K562 (cell line): ENCODE data around the gene UBASH3B. TPM values are rescaled to one million over a fixed set of nuclear protein-coding genes. Genes with fewer than 3 reads are reported as not detected.

Experiments
- ATAC-seq: fragments of 200-7000 bp; cut with Tn5 transposase; 3 replicates; pipeline ENCODE4 v1.9.1; 2020; ENCODE audit warnings: moderate library complexity
- BruUV-seq: library from RNA; stranded (reverse); fragments of 400-500 nt; replicated peaks from 2 replicates; lab custom pipeline; 2021; lab: Mats Ljungman, UMichigan
- CTCF ChIA-PET: fragments of 300-600 bp; formaldehyde crosslinking; extraction: SDS; loops from one replicate; lab custom pipeline; 2021; ENCODE audit warnings: low intra/inter-chr PET ratio; lab: Yijun Ruan, JAX
- POLR2A ChIA-PET: fragments of 300-600, 350-650 bp; sonication (Branson Sonifier 250); formaldehyde crosslinking; extraction: SDS; loops from one replicate; lab custom pipeline; 2021; ENCODE audit warnings: antibody characterized with exemption, inconsistent platforms; lab: Yijun Ruan, JAX
- DNase-seq, 4 experiments: peaks; one replicate each; pipeline versions ENCODE4 v3.0.0 to v3.0.0-alpha.2; 2011 to 2018; ENCODE audit warnings: low spot score in 3 of 4, mixed read lengths in 3 of 4; ENCODE audit errors: extremely low read depth in 1 of 4
- FAIRE-seq: peaks from 2 replicates; lab custom pipeline; 2011; peaks lifted over from hg19 to GRCh38; lab: Jason Lieb, UNC
- H2AFZ ChIP-seq: 2 replicates; pipeline ENCODE4 v1.6.0; 2011; ENCODE audit warnings: low read depth, low read length, control low read depth, inconsistent platforms
- H3K27ac ChIP-seq: fragments of 200-600 bp; 3 replicates; pipeline ENCODE4 v1.8.0; 2011; ENCODE audit warnings: low read depth, mild to moderate bottlenecking, control low read depth, inconsistent platforms, low read length, moderate library complexity, mixed read lengths; ENCODE audit errors: extremely low read depth
- H3K27me3 ChIP-seq, 2 experiments: fragments of 300-600 bp in 1 of 2; 2 replicates in 1 of 2; 3 replicates in 1 of 2; pipeline versions ENCODE4 v1.6.0 to v1.8.0; 2011; ENCODE audit warnings: inconsistent platforms in 2 of 2, low read length in 2 of 2, mild to moderate bottlenecking in 1 of 2, mixed read lengths in 1 of 2, moderate library complexity in 1 of 2; ENCODE audit not compliant: control insufficient read depth in 2 of 2, insufficient read depth in 2 of 2
- H3K36me3 ChIP-seq: fragments of 300-600 bp; 3 replicates; pipeline ENCODE4 v1.8.0; 2011; ENCODE audit warnings: mild to moderate bottlenecking, low read length, inconsistent platforms; ENCODE audit not compliant: control insufficient read depth, insufficient read depth
- H3K4me1 ChIP-seq, 2 experiments: fragments of 200-600 bp in 1 of 2; replicated peaks in 1 of 2; 2 replicates in 1 of 2; 3 replicates in 1 of 2; pipeline versions ENCODE4 v1.5.1 to v1.8.0; 2011; ENCODE audit warnings: inconsistent platforms in 2 of 2, low read length in 2 of 2, mild to moderate bottlenecking in 1 of 2, mixed read lengths in 1 of 2, moderate library complexity in 1 of 2; ENCODE audit not compliant: control insufficient read depth in 2 of 2, insufficient read depth in 2 of 2
- H3K4me2 ChIP-seq: 2 replicates; pipeline ENCODE4 v1.6.1; 2011; ENCODE audit warnings: low read length, control low read depth, inconsistent platforms, mixed read lengths; ENCODE audit not compliant: insufficient read depth
- H3K4me3 ChIP-seq: fragments of 200-600 bp; sonication (generic), shearing (Covaris generic); 2 replicates; pipeline ENCODE4 v1.5.1; 2016; ENCODE audit warnings: control low read depth, inconsistent platforms
- H3K79me2 ChIP-seq: fragments of 200-600 bp; 3 replicates; pipeline ENCODE4 v1.8.0; 2011; ENCODE audit warnings: low read length, inconsistent platforms; ENCODE audit not compliant: control insufficient read depth, insufficient read depth
- H3K9ac ChIP-seq, 2 experiments: 2 replicates each; pipeline versions ENCODE4 v1.6.0 to v1.6.1; 2011; ENCODE audit warnings: low read depth in 2 of 2, low read length in 2 of 2, control low read depth in 1 of 2, inconsistent platforms in 1 of 2, mild to moderate bottlenecking in 1 of 2, mixed read lengths in 1 of 2; ENCODE audit not compliant: insufficient read depth in 1 of 2
- H3K9me1 ChIP-seq: one replicate; pipeline ENCODE4 v1.6.0; 2011; ENCODE audit warnings: inconsistent platforms, mild to moderate bottlenecking, low read length, moderate library complexity; ENCODE audit not compliant: control insufficient read depth, insufficient read depth
- H3K9me3 ChIP-seq: replicated peaks from 2 replicates; pipeline ENCODE4 v1.5.1; 2011; ENCODE audit warnings: low read depth, low read length, inconsistent platforms; ENCODE audit not compliant: control insufficient read depth, insufficient read depth
- H4K20me1 ChIP-seq: replicated peaks from 2 replicates; pipeline ENCODE4 v1.6.1; 2011; ENCODE audit warnings: low read length, inconsistent platforms, mixed read lengths; ENCODE audit not compliant: control insufficient read depth, insufficient read depth
- JUN ChIP-seq, 2 experiments: sonication (generic) in 1 of 2; formaldehyde crosslinking in 1 of 2; IDR thresholded peaks; 2 replicates each; pipeline versions ENCODE4 v1.6.1 to v1.8.0; 2012 to 2022; ENCODE audit warnings: borderline replicate concordance in 2 of 2, mild to moderate bottlenecking in 2 of 2, improper control_type of control experiment in 1 of 2, low read depth in 1 of 2, low read length in 1 of 2, missing genetic modification reagents in 1 of 2
- RFX7 ChIP-seq: fragments of 250-450 bp; sonication (Bioruptor Pico); IDR thresholded peaks from 2 replicates; pipeline ENCODE4 v1.5.1; 2021; ENCODE audit warnings: mild to moderate bottlenecking
- TEAD2 ChIP-seq: fragments of 450-650 bp; IDR thresholded peaks from 2 replicates; pipeline ENCODE4 v1.6.1; 2016; ENCODE audit warnings: missing genetic modification characterization, control low read depth, missing compliant biosample characterization
- ZKSCAN3 ChIP-seq: fragments of 250-450 bp; sonication (Bioruptor Pico); IDR thresholded peaks from 2 replicates; pipeline ENCODE4 v1.4.0; 2020
- WGBS: fragments of 100-300 bp; shearing (Covaris generic); methylation state at CpG from one replicate; pipeline ENCODE4 v1.1.6; 2016; ENCODE audit warnings: low coverage, mixed read lengths; ENCODE audit not compliant: insufficient coverage; ENCODE audit errors: missing lambda C conversion rate; 5-methylcytosine and 5-hydroxymethylcytosine counted together
- in situ Hi-C: fragments of 300-500 bp; cut with MboI; formaldehyde crosslinking; loops from 4 replicates; pipeline ENCODE4 v1.15.0; 2018; ENCODE audit warnings: inconsistent platforms, mixed read lengths
- intact Hi-C: fragments of 100-400 bp; cut with micrococcal nuclease; formaldehyde crosslinking; loops from 2 replicates; pipeline ENCODE4 v1.14.2; 2022
- polyA plus RNA-seq, 8 experiments: library from polyadenylated mRNA; depleted of rRNA in 4 of 8; stranded (reverse) in 5 of 8; unstranded in 3 of 8; fragments of >200 nt; fragmentation: Nextera tagmentation in 2 of 8; fragmentation: Illumina TruSeq in 1 of 8; extraction: Ambion mirVana in 2 of 8; extraction: Trizol in 1 of 8; gene quantifications; 2 replicates each; pipeline versions ENCODE4 v1.2.1 to v1.2.3, GENCODE V29; 2011 to 2014; ENCODE audit warnings: inconsistent platforms in 1 of 8, missing spikeins in 1 of 8
- total RNA-seq, 7 experiments: library from RNA; depleted of rRNA in 6 of 7; stranded (reverse); fragments of >200 nt in 6 of 7; fragmentation: Illumina TruSeq in 2 of 7; extraction: Trizol in 2 of 7; gene quantifications; 2 replicates each; pipeline versions ENCODE4 v1.2.1 to v1.2.3, GENCODE V29; 2011 to 2021; ENCODE audit warnings: low replicate concordance in 1 of 7
- TF ChIP-seq, protein P1 (sequence below): fragments of 250-450 bp; sonication (Bioruptor Pico); IDR thresholded peaks from 2 replicates; pipeline ENCODE4 v1.5.1; 2021; ENCODE audit warnings: mild to moderate bottlenecking

The UBASH3B gene
- total and polyA plus RNA-seq, 9 of the 15 experiments (the other 6 are each of a cell fraction or from before 2014, with no cell fraction given), result 0.01 to 0.31 (median 0.08) TPM; not detected in 2

GRCh38 chr11:122815900-122816299, 160.4 kb downstream of the UBASH3B start:
- DNase-seq (no peak), FAIRE-seq (no peak)
- no peak for TF ChIP-seq RFX7 (CRISPR knock-in tag)
- TF ChIP-seq ZKSCAN3 (CRISPR knock-in tag), result no peak
- TF ChIP-seq TEAD2 (tag), result no peak
- TF ChIP-seq JUN (IDR thresholded peaks at IDR 0.05; ENCODE audit: borderline replicate concordance, low read depth, low read length), result no peak
- no peak for TF ChIP-seq JUN (CRISPR knock-in tag; IDR thresholded peaks at IDR 0.05; ENCODE audit: borderline replicate concordance)
- TF ChIP-seq, protein P1, sequence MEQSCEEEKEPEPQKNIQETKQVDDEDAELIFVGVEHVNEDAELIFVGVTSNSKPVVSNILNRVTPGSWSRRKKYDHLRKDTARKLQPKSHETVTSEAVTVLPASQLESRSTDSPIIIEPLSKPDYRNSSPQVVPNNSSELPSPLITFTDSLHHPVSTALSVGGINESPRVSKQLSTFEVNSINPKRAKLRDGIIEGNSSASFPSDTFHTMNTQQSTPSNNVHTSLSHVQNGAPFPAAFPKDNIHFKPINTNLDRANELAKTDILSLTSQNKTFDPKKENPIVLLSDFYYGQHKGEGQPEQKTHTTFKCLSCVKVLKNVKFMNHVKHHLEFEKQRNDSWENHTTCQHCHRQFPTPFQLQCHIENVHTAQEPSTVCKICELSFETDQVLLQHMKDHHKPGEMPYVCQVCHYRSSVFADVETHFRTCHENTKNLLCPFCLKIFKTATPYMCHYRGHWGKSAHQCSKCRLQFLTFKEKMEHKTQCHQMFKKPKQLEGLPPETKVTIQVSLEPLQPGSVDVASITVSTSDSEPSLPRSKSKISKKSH (CRISPR knock-in tag), result no peak

More at GRCh38 chr11:122815900-122816299, 160.4 kb downstream of the UBASH3B start:
- Histone ChIP-seq H3K9me1 (no peaks in the 10 kb centered on the region), H3K4me3 (no peak overlapping the region), H3K79me2 (no peaks in the 10 kb centered on the region), H3K4me2 (no peak overlapping the region), H3K36me3 (no peaks in the 10 kb centered on the region), H3K27me3 (no peaks in the 10 kb centered on the region), H2AFZ (no peak overlapping the region), H3K27ac (no peak overlapping the region), H3K9ac (no peak overlapping the region), H3K4me1 (no peaks in the 10 kb centered on the region), H3K9me3 (no peaks in the 10 kb centered on the region), H4K20me1 (no peaks in the 10 kb centered on the region)
- ChIA-PET POLR2A (no interaction called here), CTCF (no interaction called here)
- 0% methylated on average over 5 of the region's 5 CpGs for WGBS
- ATAC-seq, result no peak
- intact Hi-C loops, result no loop called here
- in situ Hi-C loops, result no loop called here
- BruUV-seq, result no TSS peak
